ENCODE measurements around the gene PVALEF. TPM values are rescaled to one million over a fixed set of nuclear protein-coding genes. Genes with fewer than 3 reads are reported as not detected.

PVALEF gene
- total RNA-seq, 2 donors from 2014 or later, result not detected

DNA sequence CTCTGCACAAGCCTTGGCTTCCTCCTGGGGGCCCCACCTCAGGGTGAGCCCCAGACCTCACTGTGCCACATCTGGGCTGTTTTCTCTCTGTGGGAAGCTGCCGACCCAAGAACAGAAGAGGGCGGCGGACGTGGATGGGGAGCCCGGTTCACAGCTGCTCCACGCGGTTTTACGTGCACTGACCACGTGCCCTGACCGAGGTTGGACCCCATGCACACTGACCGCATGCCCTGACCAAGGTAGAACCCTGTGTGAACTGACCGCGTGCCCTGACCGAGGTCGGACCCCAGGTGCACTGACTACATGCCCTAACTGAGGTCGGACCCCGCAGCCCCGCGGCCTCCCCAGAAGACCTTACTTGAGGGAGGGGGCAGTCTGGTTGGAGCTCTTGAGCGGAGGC is 37.8 kb downstream of the PVALEF start:
- Mint-ChIP-seq H3K27me3 (no peaks in the 10 kb centered on the region), H3K27ac (no peak overlapping the region)
- ATAC-seq, result no peak

GRCh38 chr17:81204578-81204977 is 39.3 kb downstream of the PVALEF start:
- DNase-seq (ENCODE audit: low spot score), result no peak
- Mint-ChIP-seq H3K4me1 (ENCODE audit: low read depth in 2 of 2) (peaks cover 0 to 5% of the 10 kb centered on the region in 2 donors), H3K27ac (no peak overlapping the region), H3K36me3 (no peaks in the 10 kb centered on the region), H3K9me3 (no peaks in the 10 kb centered on the region), H3K4me3 (no peak overlapping the region), H3K27me3 (no peaks in the 10 kb centered on the region)
- no peak for ATAC-seq

More for the DNA sequence above, 37.8 kb downstream of the PVALEF start:
- H3K36me3 Mint-ChIP-seq, result no peaks in the 10 kb centered on the region
- DNase-seq (ENCODE audit: low spot score), result no peak
- H3K4me1 Mint-ChIP-seq (ENCODE audit: low read depth in 2 of 2), result peaks cover 0 to 5% of the 10 kb centered on the region in 2 donors
- no peak overlapping the region for H3K4me3 Mint-ChIP-seq
- H3K9me3 Mint-ChIP-seq, result no peaks in the 10 kb centered on the region

GRCh38 chr17:81206166-81206565 is 40.9 kb downstream of the PVALEF start:
- no peaks in the 10 kb centered on the region for H3K27me3 Mint-ChIP-seq
- H3K4me3 Mint-ChIP-seq, result no peak overlapping the region
- peaks cover 0 to 5% of the 10 kb centered on the region in 2 donors for H3K4me1 Mint-ChIP-seq (ENCODE audit: low read depth in 2 of 2)
- no peaks in the 10 kb centered on the region for H3K9me3 Mint-ChIP-seq
- ATAC-seq (no peak), DNase-seq (ENCODE audit: low spot score) (no peak)
- no peaks in the 10 kb centered on the region for H3K36me3 Mint-ChIP-seq
- H3K27ac Mint-ChIP-seq, result no peak overlapping the region

- Mint-ChIP-seq H3K9me3 (no peaks in the 10 kb centered on the region), H3K4me3 (no peak overlapping the region), H3K4me1 (ENCODE audit: low read depth in 2 of 2) (peaks cover 0 to 5% of the 10 kb centered on the region in 2 donors), H3K27ac (no peak overlapping the region), H3K36me3 (no peaks in the 10 kb centered on the region), H3K27me3 (no peaks in the 10 kb centered on the region)
- DNase-seq (ENCODE audit: low spot score), result no peak
- peak in 1 of 2 donors; percentile 26 for ATAC-seq
These were observed 41.4 kb downstream of the PVALEF start for GRCh38 chr17:81206657-81207056.

DNA sequence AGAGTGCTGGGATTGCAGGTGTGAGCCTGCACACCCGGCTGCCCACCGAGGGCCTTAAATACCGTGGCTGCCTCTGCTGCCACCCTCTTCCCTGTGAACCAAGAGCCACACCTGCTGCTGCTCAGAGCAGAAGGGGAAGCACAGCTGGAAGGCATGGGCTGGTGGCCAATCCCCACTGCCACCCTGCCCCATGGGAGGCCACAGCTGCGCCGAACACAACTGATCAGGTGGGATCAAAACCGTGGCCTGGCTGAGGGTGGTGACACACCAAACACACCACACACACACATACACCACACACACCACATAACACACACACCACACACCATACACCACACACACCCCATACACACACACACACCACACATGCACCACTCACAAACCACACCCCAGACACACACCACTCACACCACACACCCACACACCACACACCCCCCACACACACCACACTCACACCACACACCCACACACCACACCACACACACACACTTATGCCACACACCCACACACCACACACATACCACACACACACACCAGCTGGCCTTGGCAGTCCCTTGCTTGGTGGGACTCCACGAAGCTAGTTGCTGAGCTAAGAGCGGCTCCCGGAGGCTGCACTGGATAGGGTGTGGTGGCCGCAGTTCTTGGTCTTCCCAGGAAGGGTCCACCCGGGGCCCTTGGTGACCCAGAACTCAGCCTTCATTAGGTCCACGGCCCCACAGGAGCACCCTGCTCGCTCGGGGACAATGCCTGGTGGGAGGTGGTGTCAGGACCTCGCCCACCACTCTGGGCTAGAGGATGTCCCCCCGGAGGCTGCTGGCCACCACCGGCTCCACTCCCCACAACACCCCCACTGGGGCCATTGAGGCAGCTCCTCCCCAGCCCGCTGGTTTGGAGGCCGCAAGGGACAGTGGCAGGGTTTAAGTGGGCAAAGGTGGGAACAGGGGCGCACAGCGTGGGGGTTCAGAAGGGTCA is 42.6 kb downstream of the PVALEF start:
- no peaks in the 10 kb centered on the region for H3K36me3 Mint-ChIP-seq
- H3K4me1 Mint-ChIP-seq (ENCODE audit: low read depth in 2 of 2), result peaks cover 0 to 5% of the 10 kb centered on the region in 2 donors
- no peak for DNase-seq (ENCODE audit: low spot score)
- no peak for ATAC-seq
- H3K4me3 Mint-ChIP-seq, result no peak overlapping the region
- no peak overlapping the region for H3K27ac Mint-ChIP-seq
- no peaks in the 10 kb centered on the region for H3K9me3 Mint-ChIP-seq
- H3K27me3 Mint-ChIP-seq, result no peaks in the 10 kb centered on the region

DNA sequence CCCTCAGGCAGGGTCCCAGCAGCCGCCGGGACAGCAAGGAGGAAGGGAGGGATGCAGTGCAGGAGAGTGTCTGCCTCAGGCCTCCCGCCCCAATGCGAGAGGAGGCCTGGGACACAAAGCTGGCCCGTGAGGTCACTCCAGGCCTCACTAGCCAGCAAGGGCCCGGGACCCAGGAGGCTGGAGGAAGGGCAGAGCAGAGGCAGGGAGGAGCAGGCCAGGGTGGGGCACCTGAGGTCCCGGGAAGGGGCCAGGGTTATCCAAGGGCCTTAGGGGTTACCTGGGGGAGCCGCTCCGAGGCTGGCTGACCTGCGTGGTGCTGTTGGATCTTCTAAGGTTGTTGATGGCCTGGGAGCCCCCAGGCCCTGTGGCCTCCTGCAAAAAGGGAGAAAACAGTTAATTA is 43.3 kb downstream of the PVALEF start:
- no peak overlapping the region for H3K27ac Mint-ChIP-seq
- ATAC-seq (no peak), DNase-seq (ENCODE audit: low spot score) (no peak)
- no peaks in the 10 kb centered on the region for H3K9me3 Mint-ChIP-seq
- peaks cover 0 to 5% of the 10 kb centered on the region in 2 donors for H3K4me1 Mint-ChIP-seq (ENCODE audit: low read depth in 2 of 2)
- H3K4me3 Mint-ChIP-seq, result no peak overlapping the region
- no peaks in the 10 kb centered on the region for H3K36me3 Mint-ChIP-seq
- no peaks in the 10 kb centered on the region for H3K27me3 Mint-ChIP-seq

- H3K27ac Mint-ChIP-seq, result no peak overlapping the region
- peaks cover 0 to 5% of the 10 kb centered on the region in 2 donors for H3K4me1 Mint-ChIP-seq (ENCODE audit: low read depth in 2 of 2)
- no peaks in the 10 kb centered on the region for H3K9me3 Mint-ChIP-seq
- ATAC-seq (no peak), DNase-seq (ENCODE audit: low spot score) (no peak)
- no peak overlapping the region for H3K4me3 Mint-ChIP-seq
- no peaks in the 10 kb centered on the region for H3K27me3 Mint-ChIP-seq
- H3K36me3 Mint-ChIP-seq, result no peaks in the 10 kb centered on the region
These were observed 43.8 kb downstream of the PVALEF start for GRCh38 chr17:81209141-81209540.

- H3K4me1 Mint-ChIP-seq (ENCODE audit: low read depth in 2 of 2), result peaks cover 0 to 5% of the 10 kb centered on the region in 2 donors
- DNase-seq (ENCODE audit: low spot score) (no peak), ATAC-seq (no peak)
- H3K4me3 Mint-ChIP-seq, result no peak overlapping the region
- H3K27me3 Mint-ChIP-seq, result no peaks in the 10 kb centered on the region
- H3K9me3 Mint-ChIP-seq, result no peaks in the 10 kb centered on the region
- H3K36me3 Mint-ChIP-seq, result no peaks in the 10 kb centered on the region
- H3K27ac Mint-ChIP-seq, result no peak overlapping the region
These were observed 45.2 kb downstream of the PVALEF start for GRCh38 chr17:81210466-81210865.

DNA sequence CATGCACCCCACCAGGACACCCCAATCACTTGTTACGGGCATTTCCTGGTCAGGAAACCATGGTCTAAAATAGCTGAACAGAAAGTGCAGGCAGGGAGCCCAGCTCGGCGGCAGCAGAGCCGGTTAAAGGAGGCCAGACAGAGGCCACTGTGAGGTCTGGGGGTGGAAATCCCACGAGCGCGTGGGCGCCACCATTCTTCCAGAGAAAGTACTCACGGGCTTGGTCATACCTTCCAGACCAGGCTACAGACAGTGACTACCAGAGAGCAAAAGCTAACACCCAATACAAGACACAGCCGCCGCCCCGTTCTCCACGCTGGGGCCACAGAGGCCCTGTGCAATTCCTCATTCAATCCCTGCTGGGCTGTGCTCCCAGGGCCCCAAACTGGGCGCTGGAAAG is 45.6 kb downstream of the PVALEF start:
- H3K36me3 Mint-ChIP-seq, result no peaks in the 10 kb centered on the region
- no peak overlapping the region for H3K4me3 Mint-ChIP-seq
- DNase-seq (ENCODE audit: low spot score), result no peak
- ATAC-seq, result no peak
- H3K9me3 Mint-ChIP-seq, result no peaks in the 10 kb centered on the region
- H3K27me3 Mint-ChIP-seq, result no peaks in the 10 kb centered on the region
- H3K4me1 Mint-ChIP-seq (ENCODE audit: low read depth in 2 of 2), result peaks cover 0 to 5% of the 10 kb centered on the region in 2 donors
- H3K27ac Mint-ChIP-seq, result no peak overlapping the region

- ATAC-seq (peak in 1 of 2 donors; percentile 22), DNase-seq (ENCODE audit: low spot score) (no peak)
- Mint-ChIP-seq H3K9me3 (no peaks in the 10 kb centered on the region), H3K4me3 (no peak overlapping the region), H3K27ac (no peak overlapping the region), H3K4me1 (ENCODE audit: low read depth in 2 of 2) (peaks cover 0 to 5% of the 10 kb centered on the region in 2 donors), H3K27me3 (no peaks in the 10 kb centered on the region), H3K36me3 (no peaks in the 10 kb centered on the region)
These were observed 47.1 kb downstream of the PVALEF start for GRCh38 chr17:81212365-81212764.

DNA sequence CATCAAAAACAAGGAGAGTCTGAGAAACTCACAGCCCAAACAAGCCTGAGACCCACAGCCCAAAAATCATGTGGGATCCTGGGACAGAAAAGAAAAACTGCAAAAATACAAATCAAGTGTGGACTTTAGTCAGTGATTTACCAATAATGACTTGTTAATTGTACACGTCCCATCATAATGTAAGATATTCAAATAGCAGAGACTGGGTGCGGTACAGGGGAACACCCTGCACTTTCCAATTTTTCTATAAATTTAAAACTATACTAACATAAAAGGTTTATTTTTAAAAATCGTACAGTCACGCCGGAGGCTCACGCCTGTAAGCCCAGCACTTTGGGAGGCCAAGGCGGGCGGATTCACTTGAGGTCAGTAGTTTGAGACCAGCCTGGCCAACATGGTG is 48.7 kb downstream of the PVALEF start:
- no peaks in the 10 kb centered on the region for H3K9me3 Mint-ChIP-seq
- H3K36me3 Mint-ChIP-seq, result no peaks in the 10 kb centered on the region
- H3K27ac Mint-ChIP-seq, result no peak overlapping the region
- DNase-seq (ENCODE audit: low spot score), result no peak
- ATAC-seq, result no peak
- no peak overlapping the region for H3K4me3 Mint-ChIP-seq
- H3K4me1 Mint-ChIP-seq (ENCODE audit: low read depth in 2 of 2), result no peaks in the 10 kb centered on the region
- no peaks in the 10 kb centered on the region for H3K27me3 Mint-ChIP-seq

DNA sequence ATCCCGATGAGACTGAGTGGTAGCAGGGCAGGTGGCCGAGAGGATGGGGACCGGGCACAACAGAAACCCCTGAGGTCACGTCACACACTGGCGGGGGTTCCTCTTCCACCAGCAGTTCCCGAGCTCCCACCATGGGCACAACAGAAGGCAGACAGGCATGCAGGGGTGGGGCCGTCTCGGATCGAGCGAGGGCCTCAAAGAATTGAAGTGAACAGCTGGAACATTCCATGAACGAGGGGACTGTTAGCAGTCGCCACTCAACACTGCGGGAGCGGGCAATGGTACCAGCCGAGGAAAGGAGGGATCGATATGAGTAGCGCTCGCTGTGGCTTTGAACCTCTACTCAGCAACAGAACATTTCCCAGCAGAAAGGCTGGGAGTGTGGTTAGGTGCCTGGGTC is 52.2 kb downstream of the PVALEF start:
- no peak for DNase-seq (ENCODE audit: low spot score)
- Mint-ChIP-seq H3K4me1 (ENCODE audit: low read depth in 2 of 2) (peaks cover 0 to 5% of the 10 kb centered on the region in 2 donors), H3K27ac (no peak overlapping the region), H3K4me3 (no peak overlapping the region), H3K36me3 (no peaks in the 10 kb centered on the region), H3K27me3 (no peaks in the 10 kb centered on the region), H3K9me3 (no peaks in the 10 kb centered on the region)
- ATAC-seq, result no peak

DNA sequence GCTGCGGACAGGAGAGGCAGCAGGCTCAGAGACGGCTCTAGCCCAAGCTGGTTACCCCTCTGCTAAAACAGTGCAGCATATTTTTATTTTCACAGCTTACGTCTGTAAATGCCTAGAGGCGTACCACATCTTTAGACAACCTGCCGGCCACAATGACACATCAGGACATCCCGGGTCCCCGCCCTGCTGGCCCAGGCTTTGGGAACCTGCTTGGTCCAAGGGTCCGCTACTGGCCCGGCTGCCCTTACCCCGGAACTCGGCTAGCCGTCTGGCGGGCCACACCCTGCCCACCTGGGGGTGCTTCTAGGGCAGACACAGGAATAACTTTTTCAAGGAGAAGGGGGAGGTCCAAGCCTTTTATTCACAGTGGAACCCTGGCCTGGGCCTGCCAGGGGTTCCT is 53.2 kb downstream of the PVALEF start:
- no peak for ATAC-seq
- Mint-ChIP-seq H3K27me3 (no peaks in the 10 kb centered on the region), H3K4me1 (ENCODE audit: low read depth in 2 of 2) (peaks cover 1 to 6% of the 10 kb centered on the region in 2 donors), H3K36me3 (no peaks in the 10 kb centered on the region), H3K27ac (no peak overlapping the region), H3K4me3 (no peak overlapping the region), H3K9me3 (no peaks in the 10 kb centered on the region)
- DNase-seq (ENCODE audit: low spot score), result no peak

DNA sequence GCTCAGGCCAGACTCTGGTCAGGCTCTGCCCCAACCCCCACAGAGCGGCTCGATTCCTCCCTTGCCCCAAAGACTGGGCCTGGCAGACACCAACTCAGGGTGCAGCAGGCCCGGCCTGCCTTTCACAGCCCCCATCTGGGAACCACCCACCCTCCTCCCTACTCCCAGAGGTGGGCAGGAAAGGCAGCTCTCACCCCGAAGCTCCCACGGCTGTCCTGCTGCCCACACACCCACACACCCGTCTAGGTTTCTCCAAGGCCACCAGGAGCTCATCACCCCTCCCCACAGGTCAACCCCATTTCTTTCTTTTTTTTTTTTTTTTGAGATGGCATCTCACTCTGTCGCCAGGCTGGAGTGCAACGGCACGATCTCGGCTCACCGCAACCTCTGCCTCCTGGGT is 53.7 kb downstream of the PVALEF start:
- H3K9me3 Mint-ChIP-seq, result no peaks in the 10 kb centered on the region
- no peak overlapping the region for H3K4me3 Mint-ChIP-seq
- DNase-seq (ENCODE audit: low spot score), result no peak
- H3K27me3 Mint-ChIP-seq, result no peaks in the 10 kb centered on the region
- ATAC-seq, result no peak
- H3K27ac Mint-ChIP-seq, result no peak overlapping the region
- H3K36me3 Mint-ChIP-seq, result no peaks in the 10 kb centered on the region
- peaks cover 6 to 12% of the 10 kb centered on the region in 2 donors for H3K4me1 Mint-ChIP-seq (ENCODE audit: low read depth in 2 of 2)
